Thoracic aorta (tissue), 2 donors: ENCODE data around the gene TNFAIP8. TPM values are rescaled to one million over a fixed set of nuclear protein-coding genes. Genes with fewer than 3 reads are reported as not detected.

ENCODE experiments used
- ATAC-seq: fragments of 150-250 bp; one replicate; pipeline ENCODE4 v1.8.0; 2017; ENCODE audit warnings: low read depth; ENCODE audit not compliant: insufficient number of reproducible peaks, low FRiP score
- DNase-seq: peaks from one replicate; pipeline ENCODE4 v3.0.0-alpha.2; 2020; ENCODE audit warnings: low spot score
- H3K27ac ChIP-seq, 2 donors: fragments of 200-600 bp; sonication (generic); 1 replicate in 1 of 2; 2 replicates in 1 of 2; pipeline ENCODE4 v1.5.1; 2016; ENCODE audit warnings: mild to moderate bottlenecking in 2 of 2, moderate library complexity in 2 of 2
- H3K27me3 ChIP-seq: fragments of 200-600 bp; sonication (generic); replicated peaks from 2 replicates; pipeline ENCODE4 v1.6.0; 2016; ENCODE audit warnings: mild to moderate bottlenecking; ENCODE audit not compliant: insufficient read depth
- H3K36me3 ChIP-seq: fragments of 200-600 bp; sonication (generic); one replicate; pipeline ENCODE4 v1.5.1; 2016
- H3K4me1 ChIP-seq, 2 donors: fragments of 200-600 bp; sonication (generic); 1 replicate in 1 of 2; 2 replicates in 1 of 2; pipeline versions ENCODE4 v1.5.1 to v1.6.0; 2016; ENCODE audit warnings: low read depth in 2 of 2, mild to moderate bottlenecking in 1 of 2; ENCODE audit not compliant: control insufficient read depth in 1 of 2
- H3K4me3 ChIP-seq: fragments of 200-600 bp; sonication (generic); 2 replicates; pipeline ENCODE4 v1.5.1; 2016; ENCODE audit warnings: mild to moderate bottlenecking
- H3K9me3 ChIP-seq: fragments of 200-600 bp; sonication (generic); 2 replicates; pipeline ENCODE4 v1.5.1; 2016
- total RNA-seq, 2 donors: library from RNA; depleted of rRNA; stranded (reverse); fragments of >200 nt; gene quantifications; one replicate each; pipeline versions ENCODE4 v1.1.0 to v1.2.3, GENCODE V29; 2016
- TF ChIP-seq, protein P1 (sequence below): fragments of 200-600 bp; sonication (generic); IDR thresholded peaks from one replicate; pipeline ENCODE4 v1.5.1; 2019; ENCODE audit warnings: antibody characterized with exemption

Gene TNFAIP8
- total RNA-seq, result 10 to 100 TPM; 16.8 to 34.1 TPM

DNA sequence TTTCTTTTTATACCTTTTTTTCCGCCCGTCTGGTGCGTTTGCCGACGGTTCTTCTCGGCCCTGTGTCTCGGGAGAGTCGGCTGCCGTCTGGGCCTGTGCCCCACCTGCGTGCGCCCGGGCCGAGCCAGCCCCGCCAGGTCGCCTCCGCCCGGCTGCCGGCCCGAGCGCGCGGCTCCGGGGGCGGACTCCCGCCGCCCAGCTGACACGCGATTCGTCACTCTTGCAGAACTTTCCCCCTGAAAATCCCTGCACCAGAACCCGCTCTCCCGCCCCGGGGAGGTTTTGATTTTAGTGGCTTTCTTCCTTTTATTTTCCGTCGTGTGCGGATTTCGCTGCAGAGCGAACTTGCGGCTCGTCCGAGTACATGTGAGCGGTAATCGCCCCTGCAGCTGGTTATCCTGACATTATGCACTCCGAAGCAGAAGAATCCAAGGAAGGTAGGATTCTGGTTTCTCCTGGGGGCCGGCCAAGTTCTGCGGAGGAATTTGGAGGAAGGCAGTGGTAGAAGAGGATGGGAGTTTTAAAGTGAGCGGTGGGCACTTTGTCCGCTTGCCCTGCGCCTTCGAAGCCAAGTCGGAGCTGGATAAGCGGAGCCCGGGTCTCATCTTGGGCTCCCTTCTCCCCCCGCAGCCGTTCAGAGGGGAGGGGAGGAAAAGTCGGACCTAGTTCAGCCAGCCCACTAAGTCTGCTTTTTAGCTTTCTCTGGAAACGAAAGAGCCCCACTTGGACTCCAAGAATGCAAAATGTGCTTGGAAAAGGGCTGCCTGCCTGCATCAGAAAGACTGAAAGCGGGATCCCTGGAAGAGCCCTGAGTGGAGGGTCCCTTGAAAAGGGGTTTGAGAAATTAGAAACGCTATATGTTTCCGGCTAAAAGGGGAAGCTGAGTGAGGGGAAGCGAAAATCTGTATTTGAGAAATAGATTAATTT, at the start of gene TNFAIP8:
Gene TNFAIP8 (plus strand): TSS at position 335 of the 927 bp plus-strand sequence. CDS start 72 bp downstream, at position 407.
- peaks cover 10 to 30% of the 10 kb centered on the region in 2 donors for H3K4me1 ChIP-seq
- no peak for DNase-seq
- ATAC-seq, result peak; percentile 47
- TF ChIP-seq, protein P1, sequence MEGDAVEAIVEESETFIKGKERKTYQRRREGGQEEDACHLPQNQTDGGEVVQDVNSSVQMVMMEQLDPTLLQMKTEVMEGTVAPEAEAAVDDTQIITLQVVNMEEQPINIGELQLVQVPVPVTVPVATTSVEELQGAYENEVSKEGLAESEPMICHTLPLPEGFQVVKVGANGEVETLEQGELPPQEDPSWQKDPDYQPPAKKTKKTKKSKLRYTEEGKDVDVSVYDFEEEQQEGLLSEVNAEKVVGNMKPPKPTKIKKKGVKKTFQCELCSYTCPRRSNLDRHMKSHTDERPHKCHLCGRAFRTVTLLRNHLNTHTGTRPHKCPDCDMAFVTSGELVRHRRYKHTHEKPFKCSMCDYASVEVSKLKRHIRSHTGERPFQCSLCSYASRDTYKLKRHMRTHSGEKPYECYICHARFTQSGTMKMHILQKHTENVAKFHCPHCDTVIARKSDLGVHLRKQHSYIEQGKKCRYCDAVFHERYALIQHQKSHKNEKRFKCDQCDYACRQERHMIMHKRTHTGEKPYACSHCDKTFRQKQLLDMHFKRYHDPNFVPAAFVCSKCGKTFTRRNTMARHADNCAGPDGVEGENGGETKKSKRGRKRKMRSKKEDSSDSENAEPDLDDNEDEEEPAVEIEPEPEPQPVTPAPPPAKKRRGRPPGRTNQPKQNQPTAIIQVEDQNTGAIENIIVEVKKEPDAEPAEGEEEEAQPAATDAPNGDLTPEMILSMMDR, result no peak
- H3K27me3 ChIP-seq, result no peaks in the 10 kb centered on the region
- no peaks in the 10 kb centered on the region for H3K9me3 ChIP-seq
- peak within 1 kb of the TSS; percentile 95 for H3K4me3 ChIP-seq
- H3K27ac ChIP-seq, result peak within 1 kb of the TSS; percentile 68 to 71
- H3K36me3 ChIP-seq, result no peaks in the 10 kb centered on the region

DNA sequence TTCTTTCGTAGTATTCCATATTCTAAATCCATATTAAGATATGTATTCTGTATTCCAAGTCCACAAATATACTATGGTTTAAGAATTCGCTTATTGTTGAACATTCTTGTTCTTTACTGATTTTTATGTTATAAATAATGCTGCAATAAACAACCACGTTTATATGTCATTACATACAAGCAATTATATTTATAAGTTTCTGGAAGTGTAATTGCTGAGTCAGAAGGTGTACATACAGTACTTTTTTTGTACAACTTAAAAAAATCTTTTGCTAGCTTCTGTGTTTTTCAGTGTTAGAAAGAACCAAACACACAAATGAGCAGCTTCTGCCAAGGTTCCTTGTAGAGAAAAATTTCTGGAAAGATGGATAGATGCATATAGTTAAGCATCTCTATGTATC, 48.6 kb upstream of the TNFAIP8 start:
- Histone ChIP-seq H3K9me3 (no peaks in the 10 kb centered on the region), H3K36me3 (no peaks in the 10 kb centered on the region), H3K4me3 (no peak overlapping the region), H3K27ac (no peak overlapping the region), H3K4me1 (peaks cover 25 to 26% of the 10 kb centered on the region in 2 donors), H3K27me3 (no peaks in the 10 kb centered on the region)
- ATAC-seq (no peak), DNase-seq (no peak)
- TF ChIP-seq, protein P1, result no peak

DNA sequence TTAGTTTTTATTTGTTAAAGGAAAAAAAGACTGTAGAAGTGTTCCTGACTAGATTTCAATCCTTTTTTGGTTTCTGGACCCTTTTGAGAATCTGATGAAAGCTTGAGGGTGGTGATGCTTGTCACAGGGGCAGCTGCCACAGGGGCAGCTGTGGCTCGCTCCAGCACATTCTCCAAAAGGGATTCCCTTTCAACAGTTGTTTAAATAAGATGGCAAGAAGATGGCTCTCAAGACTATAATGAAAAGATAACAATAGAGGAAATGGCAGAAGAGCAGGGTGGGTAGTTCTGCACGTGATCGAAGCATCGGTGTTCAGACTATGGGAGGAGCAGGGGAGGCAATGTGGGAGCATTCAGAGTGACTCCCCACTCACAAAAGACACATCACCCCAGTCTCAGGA, 46.5 kb upstream of the TNFAIP8 start:
- Histone ChIP-seq H3K4me3 (no peak overlapping the region), H3K36me3 (no peaks in the 10 kb centered on the region), H3K9me3 (no peaks in the 10 kb centered on the region), H3K27ac (no peak overlapping the region), H3K27me3 (no peaks in the 10 kb centered on the region), H3K4me1 (peaks cover 4 to 8% of the 10 kb centered on the region in 2 donors)
- TF ChIP-seq, protein P1, result no peak
- DNase-seq, result no peak
- ATAC-seq, result no peak

DNA sequence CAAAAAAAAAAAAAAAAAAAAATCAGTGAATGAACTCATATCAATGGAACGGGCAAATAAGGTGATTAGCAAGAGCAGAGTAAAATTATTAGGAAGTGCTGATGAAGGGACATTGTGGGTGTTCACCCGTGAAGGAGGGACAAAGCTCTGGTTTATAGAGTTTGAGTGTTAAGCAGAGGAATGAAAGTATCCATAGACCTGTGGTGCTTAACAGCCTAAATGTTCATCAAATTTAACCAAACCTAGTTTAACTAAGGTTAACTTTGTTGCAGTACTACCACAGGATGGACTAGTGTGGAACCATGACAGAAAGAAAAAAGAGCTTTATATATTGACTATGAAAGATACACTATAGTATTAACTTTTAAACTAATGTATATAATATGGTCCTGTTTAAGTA, 44.1 kb upstream of the TNFAIP8 start:
- DNase-seq (no peak), ATAC-seq (no peak)
- no peak overlapping the region for H3K4me3 ChIP-seq
- H3K9me3 ChIP-seq, result no peaks in the 10 kb centered on the region
- H3K36me3 ChIP-seq, result no peaks in the 10 kb centered on the region
- no peak overlapping the region for H3K27ac ChIP-seq
- H3K4me1 ChIP-seq, result peaks cover 8 to 16% of the 10 kb centered on the region in 2 donors
- TF ChIP-seq, protein P1, result no peak
- H3K27me3 ChIP-seq, result no peaks in the 10 kb centered on the region

DNA sequence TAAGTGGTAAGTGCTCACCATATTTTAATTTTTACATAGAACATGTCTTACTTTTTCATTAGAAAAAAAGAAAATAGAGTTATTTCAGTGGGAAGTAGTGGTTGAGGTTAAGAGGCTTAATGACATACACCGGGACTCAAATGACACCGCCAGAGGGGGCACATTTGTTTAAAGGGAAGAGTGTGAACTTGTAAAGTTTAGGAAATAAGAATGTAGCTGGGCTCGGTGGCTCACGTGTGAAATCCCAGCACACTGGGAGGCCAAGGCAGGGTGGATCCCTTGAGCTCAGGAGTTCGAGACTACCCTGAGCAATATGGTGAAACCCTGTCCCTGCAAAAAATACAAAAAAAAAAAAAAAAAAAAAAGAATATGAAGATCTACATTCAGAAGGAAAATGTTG, 43.4 kb upstream of the TNFAIP8 start:
- H3K4me1 ChIP-seq, result peaks cover 8 to 16% of the 10 kb centered on the region in 2 donors
- no peaks in the 10 kb centered on the region for H3K9me3 ChIP-seq
- DNase-seq (no peak), ATAC-seq (no peak)
- H3K27me3 ChIP-seq, result no peaks in the 10 kb centered on the region
- H3K36me3 ChIP-seq, result no peaks in the 10 kb centered on the region
- TF ChIP-seq, protein P1, result no peak
- no peak overlapping the region for H3K27ac ChIP-seq
- H3K4me3 ChIP-seq, result no peak overlapping the region
